ENCODE results near the gene UBA1. TPM values are rescaled to one million over a fixed set of nuclear protein-coding genes. Genes with fewer than 3 reads are reported as not detected.
A peak's percentile ranks its signal among the peaks of the same experiment; 100 is the strongest.

The UBA1 gene
- total and polyA plus RNA-seq, 10 of the 15 experiments (the other 5 are each of a cell fraction or from before 2014, with no cell fraction given): 60.4 to 314 (median 216) TPM

GRCh38 chrX:47233333-47234113 lies 39.9 kb downstream of the UBA1 start (continued):
- TF ChIP-seq, protein P1, sequence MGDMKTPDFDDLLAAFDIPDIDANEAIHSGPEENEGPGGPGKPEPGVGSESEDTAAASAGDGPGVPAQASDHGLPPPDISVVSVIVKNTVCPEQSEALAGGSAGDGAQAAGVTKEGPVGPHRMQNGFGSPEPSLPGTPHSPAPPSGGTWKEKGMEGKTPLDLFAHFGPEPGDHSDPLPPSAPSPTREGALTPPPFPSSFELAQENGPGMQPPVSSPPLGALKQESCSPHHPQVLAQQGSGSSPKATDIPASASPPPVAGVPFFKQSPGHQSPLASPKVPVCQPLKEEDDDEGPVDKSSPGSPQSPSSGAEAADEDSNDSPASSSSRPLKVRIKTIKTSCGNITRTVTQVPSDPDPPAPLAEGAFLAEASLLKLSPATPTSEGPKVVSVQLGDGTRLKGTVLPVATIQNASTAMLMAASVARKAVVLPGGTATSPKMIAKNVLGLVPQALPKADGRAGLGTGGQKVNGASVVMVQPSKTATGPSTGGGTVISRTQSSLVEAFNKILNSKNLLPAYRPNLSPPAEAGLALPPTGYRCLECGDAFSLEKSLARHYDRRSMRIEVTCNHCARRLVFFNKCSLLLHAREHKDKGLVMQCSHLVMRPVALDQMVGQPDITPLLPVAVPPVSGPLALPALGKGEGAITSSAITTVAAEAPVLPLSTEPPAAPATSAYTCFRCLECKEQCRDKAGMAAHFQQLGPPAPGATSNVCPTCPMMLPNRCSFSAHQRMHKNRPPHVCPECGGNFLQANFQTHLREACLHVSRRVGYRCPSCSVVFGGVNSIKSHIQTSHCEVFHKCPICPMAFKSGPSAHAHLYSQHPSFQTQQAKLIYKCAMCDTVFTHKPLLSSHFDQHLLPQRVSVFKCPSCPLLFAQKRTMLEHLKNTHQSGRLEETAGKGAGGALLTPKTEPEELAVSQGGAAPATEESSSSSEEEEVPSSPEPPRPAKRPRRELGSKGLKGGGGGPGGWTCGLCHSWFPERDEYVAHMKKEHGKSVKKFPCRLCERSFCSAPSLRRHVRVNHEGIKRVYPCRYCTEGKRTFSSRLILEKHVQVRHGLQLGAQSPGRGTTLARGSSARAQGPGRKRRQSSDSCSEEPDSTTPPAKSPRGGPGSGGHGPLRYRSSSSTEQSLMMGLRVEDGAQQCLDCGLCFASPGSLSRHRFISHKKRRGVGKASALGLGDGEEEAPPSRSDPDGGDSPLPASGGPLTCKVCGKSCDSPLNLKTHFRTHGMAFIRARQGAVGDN (IDR thresholded peaks at IDR 0.05): no peak
- TF ChIP-seq SIX5 (IDR thresholded peaks at IDR 0.05; ENCODE audit: low read depth, low read length, severe bottlenecking) (no peak), IKZF1 (conservative IDR thresholded peaks at IDR 0.05) (peak; percentile 42; the same call in 1 of the 2 replicates), CBFB (IDR thresholded peaks at IDR 0.05; ENCODE audit: low read depth) (no peak), PAX5 (IDR thresholded peaks at IDR 0.05; ENCODE audit: borderline replicate concordance, low read depth, low read length) (no peak), MTA3 (IDR thresholded peaks at IDR 0.05; ENCODE audit: borderline replicate concordance, low read length) (no peak), TARDBP (IDR thresholded peaks at IDR 0.05; ENCODE audit: borderline replicate concordance) (no peak), CREM (IDR thresholded peaks at IDR 0.05; ENCODE audit: low read depth) (peak; percentile 91), MXI1 (IDR thresholded peaks at IDR 0.05; ENCODE audit: low read depth, low read length) (no peak), KLF5 (IDR thresholded peaks at IDR 0.05; ENCODE audit: partially characterized antibody) (no peak), MEF2B (IDR thresholded peaks at IDR 0.05; ENCODE audit: partially characterized antibody, poor library complexity, severe bottlenecking) (no peak), RB1 (IDR thresholded peaks at IDR 0.05; ENCODE audit: borderline replicate concordance) (no peak), IKZF2 (IDR thresholded peaks at IDR 0.05) (peak; percentile 40 to 58; a peak in 2 of 4 replicates), NFYB (IDR thresholded peaks at IDR 0.05; ENCODE audit: insufficient read depth, low read depth, low read length) (no peak), POLR2AphosphoS5 (IDR thresholded peaks at IDR 0.05; ENCODE audit: low read length) (peak; percentile 76; the same call in 1 of the 2 replicates), YY1 (IDR thresholded peaks at IDR 0.05; ENCODE audit: low read depth, low read length) (peak; percentile 94), CTCF (IDR thresholded peaks at IDR 0.05 in 2 of 3, conservative IDR thresholded peaks at IDR 0.05 in 1 of 3; ENCODE audit: control insufficient read depth in 2 of 3, extremely low read depth in 1 of 3, insufficient read depth in 1 of 3, low read depth in 3 of 3, low read length in 3 of 3) (no peak)
- TF ChIP-seq, protein P2, sequence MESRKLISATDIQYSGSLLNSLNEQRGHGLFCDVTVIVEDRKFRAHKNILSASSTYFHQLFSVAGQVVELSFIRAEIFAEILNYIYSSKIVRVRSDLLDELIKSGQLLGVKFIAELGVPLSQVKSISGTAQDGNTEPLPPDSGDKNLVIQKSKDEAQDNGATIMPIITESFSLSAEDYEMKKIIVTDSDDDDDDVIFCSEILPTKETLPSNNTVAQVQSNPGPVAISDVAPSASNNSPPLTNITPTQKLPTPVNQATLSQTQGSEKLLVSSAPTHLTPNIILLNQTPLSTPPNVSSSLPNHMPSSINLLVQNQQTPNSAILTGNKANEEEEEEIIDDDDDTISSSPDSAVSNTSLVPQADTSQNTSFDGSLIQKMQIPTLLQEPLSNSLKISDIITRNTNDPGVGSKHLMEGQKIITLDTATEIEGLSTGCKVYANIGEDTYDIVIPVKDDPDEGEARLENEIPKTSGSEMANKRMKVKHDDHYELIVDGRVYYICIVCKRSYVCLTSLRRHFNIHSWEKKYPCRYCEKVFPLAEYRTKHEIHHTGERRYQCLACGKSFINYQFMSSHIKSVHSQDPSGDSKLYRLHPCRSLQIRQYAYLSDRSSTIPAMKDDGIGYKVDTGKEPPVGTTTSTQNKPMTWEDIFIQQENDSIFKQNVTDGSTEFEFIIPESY (IDR thresholded peaks at IDR 0.05): no peak
- TF ChIP-seq, protein P3, sequence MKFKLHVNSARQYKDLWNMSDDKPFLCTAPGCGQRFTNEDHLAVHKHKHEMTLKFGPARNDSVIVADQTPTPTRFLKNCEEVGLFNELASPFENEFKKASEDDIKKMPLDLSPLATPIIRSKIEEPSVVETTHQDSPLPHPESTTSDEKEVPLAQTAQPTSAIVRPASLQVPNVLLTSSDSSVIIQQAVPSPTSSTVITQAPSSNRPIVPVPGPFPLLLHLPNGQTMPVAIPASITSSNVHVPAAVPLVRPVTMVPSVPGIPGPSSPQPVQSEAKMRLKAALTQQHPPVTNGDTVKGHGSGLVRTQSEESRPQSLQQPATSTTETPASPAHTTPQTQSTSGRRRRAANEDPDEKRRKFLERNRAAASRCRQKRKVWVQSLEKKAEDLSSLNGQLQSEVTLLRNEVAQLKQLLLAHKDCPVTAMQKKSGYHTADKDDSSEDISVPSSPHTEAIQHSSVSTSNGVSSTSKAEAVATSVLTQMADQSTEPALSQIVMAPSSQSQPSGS (IDR thresholded peaks at IDR 0.05; ENCODE audit: low read length): peak; percentile 40; the same call in 1 of the 2 replicates

Data from GM12878 (cell line).